ENCODE data around the gene FCRL2. TPM values are rescaled to one million over a fixed set of nuclear protein-coding genes. Genes with fewer than 3 reads are reported as not detected.

FCRL2 gene, protein sequence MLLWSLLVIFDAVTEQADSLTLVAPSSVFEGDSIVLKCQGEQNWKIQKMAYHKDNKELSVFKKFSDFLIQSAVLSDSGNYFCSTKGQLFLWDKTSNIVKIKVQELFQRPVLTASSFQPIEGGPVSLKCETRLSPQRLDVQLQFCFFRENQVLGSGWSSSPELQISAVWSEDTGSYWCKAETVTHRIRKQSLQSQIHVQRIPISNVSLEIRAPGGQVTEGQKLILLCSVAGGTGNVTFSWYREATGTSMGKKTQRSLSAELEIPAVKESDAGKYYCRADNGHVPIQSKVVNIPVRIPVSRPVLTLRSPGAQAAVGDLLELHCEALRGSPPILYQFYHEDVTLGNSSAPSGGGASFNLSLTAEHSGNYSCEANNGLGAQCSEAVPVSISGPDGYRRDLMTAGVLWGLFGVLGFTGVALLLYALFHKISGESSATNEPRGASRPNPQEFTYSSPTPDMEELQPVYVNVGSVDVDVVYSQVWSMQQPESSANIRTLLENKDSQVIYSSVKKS
- 0.42 TPM for total RNA-seq

GRCh38 chr1:157776971-157777391 is at the start of gene FCRL2:
TSS of gene FCRL2 (minus strand) at chr1:157777132. CDS start at chr1:157777073, 59 bp downstream.
- DNase-seq (ENCODE audit: low spot score), result no peak

DNA sequence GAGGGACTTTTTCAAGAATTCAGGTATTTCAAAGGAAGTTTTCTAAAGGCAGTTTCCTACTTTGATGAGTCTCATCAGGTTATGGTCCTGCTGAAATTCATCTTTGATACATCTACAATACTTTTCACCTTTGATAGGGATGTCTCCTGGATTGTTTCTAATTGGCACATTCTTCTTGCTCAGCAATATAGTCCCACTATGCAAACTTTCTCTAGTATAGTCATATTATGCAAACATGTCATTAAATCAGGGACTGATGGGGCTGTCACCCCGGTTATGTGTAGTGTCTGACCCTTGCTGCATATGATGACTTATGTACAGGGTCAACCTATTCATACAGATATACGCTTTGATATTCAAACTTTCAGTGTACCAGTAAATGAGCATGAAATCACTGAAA is 43.4 kb upstream of the FCRL2 start:
- no peak for DNase-seq (ENCODE audit: low spot score)

DNA sequence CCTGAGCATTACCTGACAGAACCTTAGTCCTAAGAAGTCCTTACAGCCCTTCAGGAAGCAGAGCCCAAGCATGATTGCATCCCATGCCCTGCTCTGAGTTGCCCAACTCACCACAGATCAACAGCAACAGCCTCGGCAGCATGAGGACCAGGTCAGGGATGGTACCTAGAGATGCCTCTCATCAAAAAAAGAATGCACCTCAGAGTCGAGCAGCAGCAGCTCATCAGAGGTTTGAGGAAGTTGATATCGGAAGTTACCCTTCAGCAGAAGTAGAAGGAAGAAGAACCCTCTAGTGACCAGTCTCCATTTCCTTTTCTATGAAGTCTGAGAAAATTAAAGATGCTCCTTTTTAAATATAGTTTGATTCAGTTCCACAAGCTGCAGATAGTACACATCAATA is 43.0 kb upstream of the FCRL2 start, which contains the start of gene FCRL1:
Gene FCRL1 (minus strand): TSS at position 225 of the 400 bp plus-strand sequence. CDS start 83 bp downstream, at position 142.
- DNase-seq (ENCODE audit: low spot score), result no peak

GRCh38 chr1:157819215-157819614 is 42.3 kb upstream of the FCRL2 start:
- DNase-seq (ENCODE audit: low spot score), result no peak

- DNase-seq (ENCODE audit: low spot score), result no peak
Observed at GRCh38 chr1:157813269-157813668, 36.3 kb upstream of the FCRL2 start.

DNA sequence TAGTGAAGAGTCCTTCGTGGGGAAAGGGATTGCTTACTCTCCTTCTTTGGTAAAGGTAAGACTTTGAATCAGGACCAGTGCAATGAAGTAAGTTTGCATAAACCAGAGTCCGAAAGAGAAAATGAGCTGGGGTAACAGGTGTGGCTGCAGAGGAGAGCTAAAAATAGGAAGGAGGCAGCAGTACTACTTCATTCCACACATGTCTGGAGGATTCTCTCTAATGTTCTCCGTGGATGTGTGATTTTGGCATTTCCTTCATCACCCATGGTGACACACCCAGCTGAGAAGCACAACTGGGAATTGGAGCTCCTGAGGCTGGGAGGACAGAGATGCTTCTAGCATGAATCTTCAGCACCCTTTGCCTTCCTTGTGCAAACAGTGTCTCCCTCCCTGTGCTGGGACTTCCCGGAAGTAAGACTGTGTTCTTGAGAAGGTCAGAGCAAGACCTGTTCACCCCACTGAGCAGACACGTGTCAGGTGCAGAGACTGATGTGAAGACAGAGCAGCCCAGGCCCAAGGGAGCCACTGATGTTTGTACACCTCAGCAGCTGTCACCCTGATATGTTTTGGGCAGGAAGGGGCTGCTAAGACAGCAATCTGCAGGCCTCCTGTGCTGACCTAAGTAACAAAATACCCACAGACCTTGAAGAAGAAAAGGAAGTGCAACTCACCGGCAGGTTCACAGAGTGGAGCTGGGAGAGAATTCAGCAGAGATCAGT is 29.7 kb upstream of the FCRL2 start:
- DNase-seq (ENCODE audit: low spot score), result no peak

DNA sequence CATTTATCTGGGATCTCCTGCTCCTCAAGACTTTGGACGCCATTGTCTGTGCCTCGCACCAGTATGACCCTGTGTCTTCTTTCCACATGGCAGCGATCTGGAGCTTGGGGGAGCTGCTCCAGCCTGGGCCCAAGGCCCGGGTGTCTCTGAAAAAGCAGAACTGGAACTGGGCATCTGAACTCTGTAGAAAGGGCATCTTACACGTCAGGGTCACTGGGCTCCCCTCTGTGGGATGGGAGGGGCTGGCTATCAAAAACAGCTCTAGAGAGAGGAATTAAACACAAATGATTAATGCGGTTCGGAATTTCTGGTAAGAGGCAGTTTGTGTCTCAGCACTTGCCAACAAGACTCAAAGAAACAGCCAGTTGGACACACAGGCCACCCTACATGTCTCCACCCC is 26.9 kb upstream of the FCRL2 start:
- no peak for DNase-seq (ENCODE audit: low spot score)

GRCh38 chr1:157799996-157800395 is 23.1 kb upstream of the FCRL2 start:
- no peak for DNase-seq (ENCODE audit: low spot score)

DNA sequence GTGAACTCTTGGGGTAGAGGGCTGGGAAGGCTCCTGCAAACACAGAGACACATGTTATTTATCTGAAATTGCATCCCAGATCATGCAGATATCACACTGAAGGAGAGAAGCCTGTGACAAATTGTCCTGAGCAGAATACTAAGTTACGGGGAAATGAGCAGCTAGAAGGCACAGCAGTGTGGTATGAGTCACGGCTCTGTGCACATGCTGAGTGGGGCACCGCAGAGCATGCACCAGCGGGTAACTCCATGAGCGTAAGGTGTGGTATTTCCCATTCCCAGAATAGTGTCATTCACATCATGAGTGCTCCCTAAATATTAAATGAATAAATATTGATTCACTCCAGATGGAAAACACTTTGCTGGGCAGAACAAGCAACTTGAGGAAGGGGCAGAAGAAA is 21.3 kb upstream of the FCRL2 start:
- DNase-seq (ENCODE audit: low spot score), result no peak

DNA sequence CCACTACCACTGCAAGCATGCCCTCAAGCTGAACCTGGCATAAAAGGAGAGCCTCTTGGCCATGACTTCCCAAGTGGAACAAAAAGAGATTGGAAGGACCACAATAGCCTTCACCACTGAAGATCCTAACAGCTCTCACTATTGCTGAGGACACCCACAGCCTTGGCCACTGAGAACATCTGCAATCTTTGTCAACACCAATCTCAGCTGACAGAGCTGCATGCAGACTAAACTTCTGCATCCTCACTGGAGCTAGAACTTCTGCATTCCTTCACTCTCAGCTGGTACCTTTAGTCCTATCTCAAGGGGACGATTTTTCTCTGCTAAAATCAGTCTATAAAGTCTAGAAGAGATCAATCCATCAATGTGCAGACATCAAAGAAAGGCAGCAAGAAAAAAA is 8.3 kb upstream of the FCRL2 start:
- DNase-seq (ENCODE audit: low spot score), result no peak

GRCh38 chr1:157784801-157785200 is 7.9 kb upstream of the FCRL2 start:
- DNase-seq (ENCODE audit: low spot score), result no peak

GRCh38 chr1:157782931-157783330 is 6.0 kb upstream of the FCRL2 start:
- no peak for DNase-seq (ENCODE audit: low spot score)

GRCh38 chr1:157781048-157781447 is 4.1 kb upstream of the FCRL2 start:
- no peak for DNase-seq (ENCODE audit: low spot score)

DNA sequence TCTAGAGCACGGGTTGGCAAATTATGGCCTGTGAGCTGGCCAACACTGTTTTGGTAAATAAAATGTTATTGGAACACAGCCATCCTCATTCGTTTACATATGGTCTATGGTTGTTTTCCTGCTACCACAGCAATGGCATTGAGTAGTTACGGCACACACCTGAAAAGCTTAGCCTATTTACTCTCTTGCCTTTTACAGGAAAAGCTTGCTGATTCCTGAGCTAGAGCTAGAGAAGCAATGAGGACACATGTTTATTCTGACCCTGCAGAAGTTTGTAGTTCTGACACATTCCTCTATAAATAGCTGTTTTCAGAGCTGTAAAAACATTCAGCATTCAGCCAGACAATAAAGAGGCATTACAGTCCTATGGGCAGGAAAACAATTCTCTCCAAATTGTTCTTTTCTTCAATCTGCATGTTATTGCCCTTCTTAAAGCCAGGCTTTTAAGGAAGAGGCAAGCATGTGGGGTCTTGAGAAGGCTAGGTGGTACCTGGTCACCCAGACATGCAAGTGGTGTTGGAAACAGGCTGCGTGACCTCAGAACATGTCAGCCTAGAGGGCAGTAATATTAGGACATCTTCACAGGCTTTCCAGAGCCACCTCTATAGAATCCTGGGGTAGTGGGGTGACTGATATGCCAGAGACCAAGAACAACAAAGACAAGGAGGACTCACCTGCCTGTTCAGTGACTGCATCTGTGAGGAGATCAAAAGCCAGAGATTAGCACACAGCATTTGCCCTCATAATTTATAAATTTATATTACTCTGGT is 1.6 kb downstream of the FCRL2 start:
- no peak for DNase-seq (ENCODE audit: low spot score)

- DNase-seq (ENCODE audit: low spot score), result no peak
Observed at GRCh38 chr1:157774412-157774811, 2.5 kb downstream of the FCRL2 start.

DNA sequence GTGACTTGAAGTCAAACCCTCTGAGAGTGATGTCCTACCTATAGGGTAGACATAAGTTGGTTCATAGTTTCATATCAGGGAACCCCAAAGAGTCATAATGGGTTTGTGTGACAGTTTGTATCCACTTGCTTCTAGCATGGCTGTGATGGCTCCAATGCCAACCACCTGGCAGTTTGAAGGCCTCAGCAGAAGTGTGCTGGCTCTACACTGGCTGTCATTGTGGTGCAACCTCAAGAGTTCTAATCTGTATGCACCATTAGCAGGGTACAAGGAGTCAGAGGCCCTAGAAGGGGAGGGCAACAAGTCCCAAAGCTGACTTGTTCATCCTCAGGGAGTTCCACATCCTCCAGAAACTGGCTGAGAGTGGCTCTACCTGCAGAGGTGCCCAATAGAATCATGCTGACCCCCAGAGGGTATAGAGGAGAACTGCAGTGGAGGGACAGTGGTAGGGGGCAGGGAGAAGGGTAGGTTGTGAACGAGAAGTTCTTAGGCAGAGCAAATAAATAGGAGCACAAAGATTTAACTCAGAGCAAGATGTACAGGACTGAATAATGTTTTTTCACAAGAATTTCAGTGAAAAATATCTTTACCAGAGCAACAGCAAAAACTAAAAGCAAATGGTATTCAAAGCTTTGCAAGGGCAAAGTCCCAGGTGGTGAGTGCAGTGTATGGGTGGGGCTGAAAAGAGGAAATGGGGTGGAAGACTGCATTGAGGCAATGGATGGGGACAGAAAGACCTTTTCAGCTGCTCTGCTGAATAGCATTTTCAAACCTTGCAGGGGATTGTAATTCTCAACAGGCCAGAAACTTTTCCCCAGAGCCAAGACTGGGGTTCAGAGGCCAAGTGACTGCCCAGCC is 3.2 kb downstream of the FCRL2 start:
- DNase-seq (ENCODE audit: low spot score), result no peak

DNA sequence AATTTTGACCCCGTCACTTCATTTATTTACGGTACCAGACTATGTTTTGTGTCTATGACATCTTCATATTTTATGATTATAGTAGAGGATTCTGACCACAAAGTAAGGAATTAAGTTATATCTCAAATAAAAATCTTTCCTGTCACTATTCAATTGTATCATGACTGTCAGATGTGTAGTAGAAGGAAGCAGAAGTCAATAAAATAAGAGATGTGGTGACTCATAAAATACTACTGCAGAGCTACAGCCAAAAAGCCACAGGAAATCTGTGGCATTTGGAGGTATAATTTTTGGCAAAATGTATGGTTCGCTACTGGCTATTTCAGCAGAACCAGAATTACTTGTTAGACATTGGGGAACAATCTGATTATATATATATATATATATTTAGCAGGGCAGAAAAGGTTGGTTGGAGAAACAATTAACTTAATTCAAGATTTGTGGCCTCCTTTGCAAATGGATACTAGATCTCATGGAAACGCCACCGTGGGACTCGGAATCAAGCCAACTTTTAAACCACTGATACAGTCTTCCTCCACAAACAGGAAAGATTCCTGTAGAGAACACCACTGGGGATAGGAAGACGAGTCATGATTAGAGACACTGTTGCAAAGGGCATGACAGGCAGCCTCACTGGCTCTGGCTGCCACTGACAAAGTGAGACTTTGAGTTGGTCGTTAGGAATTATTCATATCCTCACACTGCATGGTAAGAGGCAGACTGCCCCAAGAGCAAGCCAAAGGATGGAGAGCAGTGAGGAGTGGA is 5.1 kb downstream of the FCRL2 start:
- DNase-seq (ENCODE audit: low spot score), result no peak

- no peak for DNase-seq (ENCODE audit: low spot score)
Observed at GRCh38 chr1:157770442-157771043, 6.4 kb downstream of the FCRL2 start.

- DNase-seq (ENCODE audit: low spot score), result no peak
Observed at GRCh38 chr1:157766792-157767191, 10.1 kb downstream of the FCRL2 start.

DNA sequence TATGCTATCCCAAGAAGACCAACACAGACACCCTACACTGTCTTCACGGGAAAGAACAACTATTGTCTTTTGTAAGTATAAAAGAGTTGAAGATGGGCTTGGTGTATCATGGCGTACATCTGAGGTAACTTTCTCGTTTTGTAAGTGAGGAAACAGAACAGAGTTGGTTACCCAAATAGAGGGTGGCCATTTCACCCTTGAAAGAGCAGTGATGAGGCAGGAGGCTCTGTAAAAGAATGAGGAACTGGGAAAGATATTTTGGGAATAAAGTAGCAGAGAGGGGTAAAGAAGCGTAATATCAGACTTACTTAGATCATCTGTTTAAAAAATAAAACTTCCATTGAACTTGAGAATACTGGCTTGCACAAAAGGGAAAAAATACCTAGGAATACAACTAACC is 18.9 kb downstream of the FCRL2 start:
- DNase-seq (ENCODE audit: low spot score), result no peak
